Neural crest cell (in vitro differentiated cells): ENCODE results near the gene ATG12. TPM values are rescaled to one million over a fixed set of nuclear protein-coding genes. Genes with fewer than 3 reads are reported as not detected.

Experiments
- DNase-seq: peaks from one replicate; pipeline ENCODE4 v3.0.0; 2021; ENCODE audit warnings: low read depth, mixed read lengths, low spot score
- H3K27ac Mint-ChIP-seq: one replicate; pipeline ENCODE4 v1.8.0; 2021; ENCODE audit warnings: mild to moderate bottlenecking, mixed read lengths; ENCODE audit not compliant: unreplicated experiment
- H3K27me3 Mint-ChIP-seq: 2 replicates; pipeline ENCODE4 v1.8.0; 2021; ENCODE audit warnings: low read depth, mild to moderate bottlenecking, mixed read lengths
- H3K36me3 Mint-ChIP-seq: 2 replicates; pipeline ENCODE4 v1.8.0; 2021; ENCODE audit warnings: low read depth, mild to moderate bottlenecking, mixed read lengths
- H3K4me1 Mint-ChIP-seq: 2 replicates; pipeline ENCODE4 v1.8.0; 2021; ENCODE audit warnings: mixed read lengths
- H3K4me3 Mint-ChIP-seq: one replicate; pipeline ENCODE4 v1.8.0; 2021; ENCODE audit warnings: mild to moderate bottlenecking, mixed read lengths
- H3K9me3 Mint-ChIP-seq: 2 replicates; pipeline ENCODE4 v1.8.0; 2021; ENCODE audit warnings: mixed read lengths
- total RNA-seq: library from RNA; stranded (reverse); gene quantifications from 2 replicates; pipeline ENCODE4 v1.2.1, GENCODE V29; 2021
- TF ChIP-seq, protein P1 (sequence below): fragments of 200-600 bp; sonication (generic); conservative IDR thresholded peaks from 2 replicates; pipeline ENCODE4 v1.5.0; 2021; ENCODE audit warnings: antibody characterized with exemption, mild to moderate bottlenecking

ATG12 gene
- total RNA-seq, 1 donor from 2014 or later: 56.3 TPM

DNA sequence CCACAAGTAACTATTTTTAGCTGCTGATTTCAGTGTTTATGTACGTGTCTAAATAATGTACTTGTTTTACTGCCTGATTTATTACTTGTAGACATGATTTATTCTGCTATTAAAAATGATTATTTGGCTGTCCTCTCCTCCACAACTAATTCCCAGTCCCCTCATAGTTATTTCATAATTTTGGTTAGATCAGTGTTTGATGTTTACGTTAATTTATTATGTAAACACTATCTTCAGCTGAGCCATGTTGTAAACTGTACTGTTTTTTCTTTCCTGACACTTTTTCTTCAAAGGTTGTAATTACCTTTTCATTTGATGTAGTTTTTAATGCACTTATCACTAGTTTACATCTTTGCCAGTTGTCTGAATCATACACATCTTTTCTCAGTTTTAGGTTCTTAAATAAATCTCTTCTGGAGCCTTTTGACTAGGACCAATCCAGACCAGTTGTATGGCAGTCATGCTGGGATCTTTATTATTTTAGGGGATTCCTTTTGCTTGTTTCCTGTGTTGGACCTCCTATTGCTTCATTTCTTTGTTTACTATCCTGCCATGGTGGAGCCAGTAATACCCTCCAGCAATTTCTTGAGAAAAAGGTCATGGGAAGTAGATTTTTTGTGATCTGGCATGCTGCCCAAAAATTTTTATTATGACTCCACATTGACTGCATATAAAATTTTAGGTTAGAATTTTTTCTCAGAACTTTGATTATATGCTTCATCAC is 16.4 kb upstream of the ATG12 start:
- H3K27me3 Mint-ChIP-seq: no peaks in the 10 kb centered on the region
- TF ChIP-seq, protein P1, sequence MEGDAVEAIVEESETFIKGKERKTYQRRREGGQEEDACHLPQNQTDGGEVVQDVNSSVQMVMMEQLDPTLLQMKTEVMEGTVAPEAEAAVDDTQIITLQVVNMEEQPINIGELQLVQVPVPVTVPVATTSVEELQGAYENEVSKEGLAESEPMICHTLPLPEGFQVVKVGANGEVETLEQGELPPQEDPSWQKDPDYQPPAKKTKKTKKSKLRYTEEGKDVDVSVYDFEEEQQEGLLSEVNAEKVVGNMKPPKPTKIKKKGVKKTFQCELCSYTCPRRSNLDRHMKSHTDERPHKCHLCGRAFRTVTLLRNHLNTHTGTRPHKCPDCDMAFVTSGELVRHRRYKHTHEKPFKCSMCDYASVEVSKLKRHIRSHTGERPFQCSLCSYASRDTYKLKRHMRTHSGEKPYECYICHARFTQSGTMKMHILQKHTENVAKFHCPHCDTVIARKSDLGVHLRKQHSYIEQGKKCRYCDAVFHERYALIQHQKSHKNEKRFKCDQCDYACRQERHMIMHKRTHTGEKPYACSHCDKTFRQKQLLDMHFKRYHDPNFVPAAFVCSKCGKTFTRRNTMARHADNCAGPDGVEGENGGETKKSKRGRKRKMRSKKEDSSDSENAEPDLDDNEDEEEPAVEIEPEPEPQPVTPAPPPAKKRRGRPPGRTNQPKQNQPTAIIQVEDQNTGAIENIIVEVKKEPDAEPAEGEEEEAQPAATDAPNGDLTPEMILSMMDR: no peak
- no peak overlapping the region for H3K27ac Mint-ChIP-seq
- H3K4me1 Mint-ChIP-seq: peaks cover 19% of the 10 kb centered on the region
- H3K36me3 Mint-ChIP-seq: peaks cover 13% of the 10 kb centered on the region
- peaks cover 13% of the 10 kb centered on the region for H3K9me3 Mint-ChIP-seq
- no peak overlapping the region for H3K4me3 Mint-ChIP-seq
- no peak for DNase-seq

DNA sequence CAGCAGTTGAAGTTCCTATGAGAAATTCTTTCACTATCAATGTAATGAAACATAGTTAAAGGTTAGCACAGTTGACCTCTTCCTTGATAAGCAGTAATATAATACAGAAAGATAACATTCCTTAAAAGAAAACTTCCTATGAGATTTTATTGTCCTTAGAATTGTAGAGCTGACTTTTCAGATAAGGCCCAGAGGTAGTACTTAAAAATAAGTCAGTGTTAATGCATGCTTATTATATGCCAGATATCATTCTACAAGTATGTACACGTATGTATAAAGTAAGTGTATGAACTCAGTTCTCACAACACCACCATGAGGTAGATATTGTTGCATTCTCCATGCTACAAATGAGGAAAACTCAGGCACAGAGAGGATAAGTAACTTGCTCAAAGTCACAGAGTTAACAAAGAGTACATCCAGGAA is 15.7 kb upstream of the ATG12 start:
- Mint-ChIP-seq H3K27me3 (no peaks in the 10 kb centered on the region), H3K27ac (no peak overlapping the region), H3K36me3 (peaks cover 11% of the 10 kb centered on the region), H3K4me1 (peaks cover 19% of the 10 kb centered on the region), H3K4me3 (no peak overlapping the region), H3K9me3 (peaks cover 13% of the 10 kb centered on the region)
- TF ChIP-seq, protein P1: no peak
- no peak for DNase-seq

DNA sequence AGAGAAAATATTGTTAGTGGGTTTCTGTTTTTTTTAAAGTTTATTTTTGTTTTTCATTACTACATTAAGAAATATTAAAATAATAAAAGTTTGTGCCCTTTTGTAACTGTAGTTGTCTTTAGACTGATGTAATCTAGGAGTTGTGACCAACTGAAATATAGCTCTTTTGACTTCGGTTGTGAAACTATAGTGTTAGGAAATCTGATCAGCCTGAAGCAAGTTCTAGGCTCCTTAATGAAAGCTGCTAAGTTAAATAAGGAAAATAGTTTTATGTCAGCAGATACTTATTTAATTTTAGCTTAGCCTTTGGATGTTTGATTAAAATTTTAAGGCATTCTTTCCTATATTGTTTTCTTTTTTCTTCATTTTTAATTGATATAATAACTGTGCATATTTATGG is 14.6 kb upstream of the ATG12 start:
- H3K36me3 Mint-ChIP-seq: peaks cover 8% of the 10 kb centered on the region
- peaks cover 22% of the 10 kb centered on the region for H3K4me1 Mint-ChIP-seq
- TF ChIP-seq, protein P1: no peak
- no peak for DNase-seq
- no peak overlapping the region for H3K27ac Mint-ChIP-seq
- no peaks in the 10 kb centered on the region for H3K27me3 Mint-ChIP-seq
- peaks cover 10% of the 10 kb centered on the region for H3K9me3 Mint-ChIP-seq
- H3K4me3 Mint-ChIP-seq: no peak overlapping the region

DNA sequence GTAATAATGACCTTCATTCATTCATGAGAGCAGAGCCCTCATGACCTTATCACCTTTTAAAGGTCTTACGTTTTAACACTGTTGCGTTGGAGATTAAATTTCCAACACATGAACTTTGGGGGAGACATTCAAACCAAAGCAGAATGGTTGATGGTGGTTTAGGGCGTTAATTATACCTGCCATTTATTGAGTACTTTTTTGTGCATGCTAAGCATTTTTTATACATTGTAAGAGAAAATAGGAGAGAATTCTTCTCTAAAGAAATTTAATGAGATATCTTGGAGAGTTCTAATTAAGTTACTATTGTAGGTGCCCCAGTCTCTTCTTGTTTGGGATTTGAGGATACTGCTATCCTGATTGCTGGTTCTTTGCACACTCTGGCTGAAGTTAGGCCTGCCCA is 12.8 kb upstream of the ATG12 start:
- peaks cover 32% of the 10 kb centered on the region for H3K4me1 Mint-ChIP-seq
- peaks cover 8% of the 10 kb centered on the region for H3K36me3 Mint-ChIP-seq
- H3K9me3 Mint-ChIP-seq: peaks cover 10% of the 10 kb centered on the region
- no peak for DNase-seq
- H3K27ac Mint-ChIP-seq: no peak overlapping the region
- H3K4me3 Mint-ChIP-seq: no peak overlapping the region
- TF ChIP-seq, protein P1: no peak
- no peaks in the 10 kb centered on the region for H3K27me3 Mint-ChIP-seq

DNA sequence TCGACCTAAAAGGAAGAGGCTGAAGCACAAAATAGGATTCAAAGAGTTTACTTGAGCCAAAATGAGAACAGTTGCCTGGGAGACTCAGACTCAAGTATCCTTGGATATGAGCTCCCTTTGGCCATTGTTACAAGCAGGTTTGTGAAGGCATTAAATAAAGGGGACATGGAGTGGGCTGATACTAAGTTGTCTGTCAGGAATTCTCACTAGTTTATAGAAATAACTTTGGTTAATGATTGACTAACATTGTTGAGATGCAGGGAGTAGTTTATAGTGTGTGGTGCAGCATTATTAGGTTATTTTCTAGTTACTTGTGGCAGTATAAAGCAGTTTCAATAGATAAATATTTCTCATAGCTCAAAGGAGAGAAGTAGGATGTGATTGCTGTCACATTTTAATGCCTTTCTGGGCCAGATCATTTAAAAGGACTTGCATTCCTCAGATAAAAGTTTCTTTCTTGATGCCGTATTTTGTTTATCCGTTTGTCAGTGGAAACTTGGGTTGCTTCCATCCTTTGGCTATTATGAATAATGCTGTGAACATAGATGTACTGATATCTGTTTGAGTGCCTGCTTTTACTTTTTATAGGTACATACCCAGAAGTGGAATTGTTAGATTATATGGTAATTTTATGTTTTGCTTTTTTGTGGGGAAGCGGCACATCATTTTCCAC is 9.5 kb upstream of the ATG12 start:
- no peaks in the 10 kb centered on the region for H3K27me3 Mint-ChIP-seq
- no peak for DNase-seq
- peaks cover 10% of the 10 kb centered on the region for H3K9me3 Mint-ChIP-seq
- H3K36me3 Mint-ChIP-seq: peaks cover 8% of the 10 kb centered on the region
- H3K4me1 Mint-ChIP-seq: peaks cover 21% of the 10 kb centered on the region
- no peak overlapping the region for H3K27ac Mint-ChIP-seq
- H3K4me3 Mint-ChIP-seq: no peak overlapping the region
- TF ChIP-seq, protein P1: no peak
